ENCODE measurements around the gene ITGB4.

- TF ChIP-seq EGR1 (IDR thresholded peaks at IDR 0.05) (no peak), FOXM1 (IDR thresholded peaks at IDR 0.05; ENCODE audit: borderline replicate concordance, low read depth) (no peak), MAX (IDR thresholded peaks at IDR 0.05) (no peak), TAF1 (IDR thresholded peaks at IDR 0.05; ENCODE audit: low read depth) (no peak), CEBPB (IDR thresholded peaks at IDR 0.05) (no peak), ZBTB7A (IDR thresholded peaks at IDR 0.05; ENCODE audit: low read depth) (no peak), YY1 (IDR thresholded peaks at IDR 0.05; ENCODE audit: low read depth) (no peak), EP300 (IDR thresholded peaks at IDR 0.05; ENCODE audit: borderline replicate concordance) (no peak)
Measured at GRCh38 chr17:75672011-75672410, 49.2 kb upstream of the ITGB4 start.

All from Ishikawa (cell line).